Panc1 (cell line): Measurements from ENCODE around the gene GALNT10. TPM values are rescaled to one million over a fixed set of nuclear protein-coding genes. Genes with fewer than 3 reads are reported as not detected.

Experiments used
- ATAC-seq: fragments of 200-7000 bp; cut with Tn5 transposase; 2 replicates; pipeline ENCODE4 v1.9.1; 2020; ENCODE audit warnings: mild to moderate bottlenecking, moderate library complexity
- BruUV-seq: library from RNA; stranded (reverse); fragments of 400-500 nt; replicated peaks from 2 replicates; lab custom pipeline; 2021; lab: Mats Ljungman, UMichigan
- CTCF ChIA-PET: fragments of 300-600 bp; sonication (Branson Sonifier 250); formaldehyde crosslinking; loops from one replicate; lab custom pipeline; 2022; ENCODE audit warnings: antibody characterized with exemption; lab: Charles Lee
- POLR2A ChIA-PET: fragments of 300-600 bp; sonication (Branson Sonifier 250); formaldehyde crosslinking; loops from one replicate; lab custom pipeline; 2022; ENCODE audit warnings: antibody characterized with exemption; lab: Charles Lee
- DNase-seq: peaks from one replicate; pipeline ENCODE4 v3.0.0-alpha.2; 2010; ENCODE audit warnings: low read depth, low spot score
- H3K27ac ChIP-seq: 2 replicates; pipeline ENCODE4 v1.5.1; 2011; ENCODE audit warnings: mild to moderate bottlenecking, low read length, inconsistent platforms
- H3K27me3 ChIP-seq: fragments of 200-500 bp; sonication (Bioruptor generic); 2 replicates; pipeline ENCODE4 v1.6.0; 2014; ENCODE audit warnings: low read length, inconsistent platforms; ENCODE audit not compliant: control insufficient read depth, insufficient read depth
- H3K36me3 ChIP-seq: fragments of 200-500 bp; sonication (Bioruptor generic); 2 replicates; pipeline ENCODE4 v1.5.1; 2014; ENCODE audit warnings: inconsistent platforms, mild to moderate bottlenecking, low read length, moderate library complexity; ENCODE audit not compliant: control insufficient read depth, insufficient read depth
- H3K4me1 ChIP-seq: 2 replicates; pipeline ENCODE4 v1.5.1; 2011; ENCODE audit warnings: inconsistent platforms, mild to moderate bottlenecking, low read length, moderate library complexity; ENCODE audit not compliant: control insufficient read depth, insufficient read depth
- H3K4me3 ChIP-seq, 2 experiments: 2 replicates each; pipeline ENCODE4 v1.5.1; 2011 to 2012; ENCODE audit warnings: low read depth in 2 of 2, low read length in 2 of 2, mild to moderate bottlenecking in 2 of 2, inconsistent platforms in 1 of 2, moderate library complexity in 1 of 2
- H3K9me3 ChIP-seq: fragments of 200-500 bp; sonication (Bioruptor generic); 2 replicates; pipeline ENCODE4 v1.5.1; 2014; ENCODE audit warnings: low read depth, mild to moderate bottlenecking, inconsistent platforms, low read length, moderate library complexity; ENCODE audit not compliant: control insufficient read depth, insufficient read depth
- POLR2AphosphoS5 ChIP-seq: IDR thresholded peaks from 2 replicates; pipeline ENCODE4 v1.6.1; 2012; ENCODE audit warnings: mild to moderate bottlenecking, low read depth, low read length, moderate library complexity
- SIN3A ChIP-seq: IDR thresholded peaks from 2 replicates; pipeline ENCODE4 v1.6.1; 2012; ENCODE audit warnings: low read depth, mild to moderate bottlenecking, low read length, moderate library complexity, borderline replicate concordance; ENCODE audit not compliant: insufficient read depth
- TCF7L2 ChIP-seq: IDR thresholded peaks from 2 replicates; pipeline ENCODE4 v1.6.1; 2011; ENCODE audit warnings: mild to moderate bottlenecking, low read depth, low read length, inconsistent platforms
- in situ Hi-C: cut with HindIII; loops from 2 replicates; pipeline ENCODE4 v1.10.0; 2016; ENCODE audit warnings: low sequenced_read_pairs, low pct_unique_long_range_greater_than_20kb
- intact Hi-C: fragments of 100-400 bp; cut with micrococcal nuclease; formaldehyde crosslinking; loops from one replicate; pipeline ENCODE4 v1.10.0; 2022; ENCODE audit not compliant: unreplicated experiment
- total RNA-seq: library from RNA; stranded (reverse); gene quantifications from one replicate; pipeline ENCODE4 v1.2.1, GENCODE V29; 2021; ENCODE audit not compliant: unreplicated experiment
- TF ChIP-seq, protein P1 (sequence below), 2 experiments: IDR thresholded peaks; 2 replicates each; pipeline ENCODE4 v1.6.1; 2011 to 2012; ENCODE audit warnings: low read depth in 2 of 2, control low read depth in 1 of 2, low read length in 1 of 2, mild to moderate bottlenecking in 1 of 2, moderate library complexity in 1 of 2; ENCODE audit not compliant: insufficient read depth in 1 of 2
- TF ChIP-seq, protein P2 (sequence below): fragments of 450-650 bp; IDR thresholded peaks from 2 replicates; pipeline ENCODE4 v1.5.1; 2017; ENCODE audit warnings: mild to moderate bottlenecking

The GALNT10 gene
- total RNA-seq, 1 experiment from 2014 or later, result 50.5 TPM

DNA sequence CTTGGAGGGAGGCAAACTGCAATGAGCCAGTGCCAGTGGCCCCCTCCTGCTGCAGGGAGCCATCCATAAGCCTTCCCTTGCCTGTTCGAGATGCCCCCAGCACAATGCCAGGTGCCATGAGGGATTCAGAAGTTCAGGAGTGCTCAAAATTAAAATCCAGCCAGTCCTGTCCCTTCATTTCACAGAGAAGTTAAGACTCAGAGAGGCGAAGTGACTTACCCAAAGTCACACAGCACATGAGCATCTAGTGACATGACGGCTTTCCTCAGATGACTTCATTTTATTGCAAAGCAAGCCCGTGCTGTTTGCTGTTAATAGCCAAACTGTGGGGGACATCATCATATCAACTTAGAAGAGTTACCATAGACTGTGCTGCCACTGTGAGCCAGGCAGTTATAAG, 185.9 kb downstream of the GALNT10 start:
- BruUV-seq, result no TSS peak
- TF ChIP-seq, protein P1, sequence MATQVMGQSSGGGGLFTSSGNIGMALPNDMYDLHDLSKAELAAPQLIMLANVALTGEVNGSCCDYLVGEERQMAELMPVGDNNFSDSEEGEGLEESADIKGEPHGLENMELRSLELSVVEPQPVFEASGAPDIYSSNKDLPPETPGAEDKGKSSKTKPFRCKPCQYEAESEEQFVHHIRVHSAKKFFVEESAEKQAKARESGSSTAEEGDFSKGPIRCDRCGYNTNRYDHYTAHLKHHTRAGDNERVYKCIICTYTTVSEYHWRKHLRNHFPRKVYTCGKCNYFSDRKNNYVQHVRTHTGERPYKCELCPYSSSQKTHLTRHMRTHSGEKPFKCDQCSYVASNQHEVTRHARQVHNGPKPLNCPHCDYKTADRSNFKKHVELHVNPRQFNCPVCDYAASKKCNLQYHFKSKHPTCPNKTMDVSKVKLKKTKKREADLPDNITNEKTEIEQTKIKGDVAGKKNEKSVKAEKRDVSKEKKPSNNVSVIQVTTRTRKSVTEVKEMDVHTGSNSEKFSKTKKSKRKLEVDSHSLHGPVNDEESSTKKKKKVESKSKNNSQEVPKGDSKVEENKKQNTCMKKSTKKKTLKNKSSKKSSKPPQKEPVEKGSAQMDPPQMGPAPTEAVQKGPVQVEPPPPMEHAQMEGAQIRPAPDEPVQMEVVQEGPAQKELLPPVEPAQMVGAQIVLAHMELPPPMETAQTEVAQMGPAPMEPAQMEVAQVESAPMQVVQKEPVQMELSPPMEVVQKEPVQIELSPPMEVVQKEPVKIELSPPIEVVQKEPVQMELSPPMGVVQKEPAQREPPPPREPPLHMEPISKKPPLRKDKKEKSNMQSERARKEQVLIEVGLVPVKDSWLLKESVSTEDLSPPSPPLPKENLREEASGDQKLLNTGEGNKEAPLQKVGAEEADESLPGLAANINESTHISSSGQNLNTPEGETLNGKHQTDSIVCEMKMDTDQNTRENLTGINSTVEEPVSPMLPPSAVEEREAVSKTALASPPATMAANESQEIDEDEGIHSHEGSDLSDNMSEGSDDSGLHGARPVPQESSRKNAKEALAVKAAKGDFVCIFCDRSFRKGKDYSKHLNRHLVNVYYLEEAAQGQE (IDR thresholded peaks at IDR 0.05; ENCODE audit: insufficient read depth in 1 of 2, low read depth in 2 of 2, low read length in 1 of 2), result no peak
- TF ChIP-seq, protein P2, sequence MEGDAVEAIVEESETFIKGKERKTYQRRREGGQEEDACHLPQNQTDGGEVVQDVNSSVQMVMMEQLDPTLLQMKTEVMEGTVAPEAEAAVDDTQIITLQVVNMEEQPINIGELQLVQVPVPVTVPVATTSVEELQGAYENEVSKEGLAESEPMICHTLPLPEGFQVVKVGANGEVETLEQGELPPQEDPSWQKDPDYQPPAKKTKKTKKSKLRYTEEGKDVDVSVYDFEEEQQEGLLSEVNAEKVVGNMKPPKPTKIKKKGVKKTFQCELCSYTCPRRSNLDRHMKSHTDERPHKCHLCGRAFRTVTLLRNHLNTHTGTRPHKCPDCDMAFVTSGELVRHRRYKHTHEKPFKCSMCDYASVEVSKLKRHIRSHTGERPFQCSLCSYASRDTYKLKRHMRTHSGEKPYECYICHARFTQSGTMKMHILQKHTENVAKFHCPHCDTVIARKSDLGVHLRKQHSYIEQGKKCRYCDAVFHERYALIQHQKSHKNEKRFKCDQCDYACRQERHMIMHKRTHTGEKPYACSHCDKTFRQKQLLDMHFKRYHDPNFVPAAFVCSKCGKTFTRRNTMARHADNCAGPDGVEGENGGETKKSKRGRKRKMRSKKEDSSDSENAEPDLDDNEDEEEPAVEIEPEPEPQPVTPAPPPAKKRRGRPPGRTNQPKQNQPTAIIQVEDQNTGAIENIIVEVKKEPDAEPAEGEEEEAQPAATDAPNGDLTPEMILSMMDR, result no peak
- TF ChIP-seq TCF7L2 (no peak), POLR2AphosphoS5 (no peak), SIN3A (no peak)
- ChIA-PET CTCF (no interaction called here), POLR2A (no interaction called here)
- in situ Hi-C loops (no loop called here), intact Hi-C loops (no loop called here)
- no peaks in the 10 kb centered on the region for H3K27me3 ChIP-seq
- ATAC-seq (no peak), DNase-seq (no peak)
- no peaks in the 10 kb centered on the region for H3K4me1 ChIP-seq
- no peaks in the 10 kb centered on the region for H3K36me3 ChIP-seq
- no peak overlapping the region for H3K4me3 ChIP-seq
- H3K9me3 ChIP-seq, result no peaks in the 10 kb centered on the region
- H3K27ac ChIP-seq, result no peak overlapping the region

DNA sequence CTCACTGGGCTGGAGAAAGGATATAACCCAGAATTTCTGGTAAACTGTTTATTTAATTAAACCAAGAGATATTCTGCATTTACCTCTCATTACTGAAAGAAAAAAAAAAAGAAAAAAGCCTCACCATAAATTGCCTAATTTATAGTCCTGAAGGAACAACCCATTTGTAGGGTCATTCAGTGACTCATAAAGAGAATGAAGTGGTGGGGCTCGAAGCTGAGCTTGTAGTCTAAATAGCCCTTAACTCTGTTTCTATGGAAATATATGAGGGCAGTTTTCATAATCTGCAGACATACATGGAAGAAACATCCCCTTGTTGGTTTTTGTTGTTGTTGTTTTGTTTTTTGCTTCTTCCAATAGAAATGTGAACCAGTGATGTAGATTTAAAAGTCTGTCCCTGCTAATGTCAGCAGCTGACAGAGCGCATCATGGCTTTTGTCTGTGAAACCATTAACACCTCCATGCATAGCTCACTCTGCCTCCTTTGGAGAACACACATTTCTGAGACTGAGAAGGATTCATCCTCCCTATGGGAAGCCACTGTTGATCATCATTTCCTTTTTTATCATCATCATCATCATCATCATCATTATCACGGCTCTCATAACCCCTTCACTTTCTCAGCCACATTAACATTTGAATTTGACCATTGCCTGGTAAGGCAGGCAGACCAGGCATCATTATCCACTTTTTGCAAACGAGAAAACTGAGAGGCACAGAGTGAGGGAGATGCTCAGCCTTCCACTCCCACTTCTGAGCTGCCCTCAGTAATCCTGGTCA, 187.4 kb downstream of the GALNT10 start:
- intact Hi-C loops (no loop called here), in situ Hi-C loops (no loop called here)
- BruUV-seq, result no TSS peak
- H3K36me3 ChIP-seq, result no peaks in the 10 kb centered on the region
- no peak overlapping the region for H3K4me3 ChIP-seq
- ChIA-PET CTCF (interaction anchor here (0.6 kb wide), 1 partner anchor 55 kb away, joined by 3 read pairs; no protein-coding TSS in a partner anchor), POLR2A (no interaction called here)
- no peaks in the 10 kb centered on the region for H3K9me3 ChIP-seq
- no peaks in the 10 kb centered on the region for H3K27me3 ChIP-seq
- DNase-seq (no peak), ATAC-seq (no peak)
- no peak overlapping the region for H3K27ac ChIP-seq
- TF ChIP-seq, protein P1 (IDR thresholded peaks at IDR 0.05; ENCODE audit: insufficient read depth in 1 of 2, low read depth in 2 of 2, low read length in 1 of 2), result no peak
- TF ChIP-seq POLR2AphosphoS5, result no peak
- no peak for TF ChIP-seq TCF7L2
- no peak for TF ChIP-seq SIN3A
- TF ChIP-seq, protein P2, result no peak
- no peaks in the 10 kb centered on the region for H3K4me1 ChIP-seq
